H9 (cell line): ENCODE results near the gene TCIRG1. TPM values are rescaled to one million over a fixed set of nuclear protein-coding genes. Genes with fewer than 3 reads are reported as not detected.

Experiments used
- DNase-seq: peaks from one replicate; pipeline ENCODE4 v3.0.0-alpha.2; 2017
- H2AFZ ChIP-seq: one replicate; pipeline ENCODE4 v1.6.1; 2013; ENCODE audit warnings: mild to moderate bottlenecking, low read length, control low read depth, moderate library complexity
- H2AK5ac ChIP-seq: 2 replicates; pipeline ENCODE4 v1.6.1; 2013; ENCODE audit warnings: low read length, control low read depth, mixed read lengths; ENCODE audit not compliant: insufficient read length
- H2BK120ac ChIP-seq: one replicate; pipeline ENCODE4 v1.6.1; 2013; ENCODE audit warnings: low read depth, mild to moderate bottlenecking, low read length, control low read depth, inconsistent platforms; ENCODE audit not compliant: poor library complexity, severe bottlenecking
- H2BK12ac ChIP-seq: 2 replicates; pipeline ENCODE4 v1.6.1; 2013; ENCODE audit warnings: low read length, control low read depth, mixed read lengths, low read depth; ENCODE audit not compliant: insufficient read length
- H2BK15ac ChIP-seq: 2 replicates; pipeline ENCODE4 v1.6.1; 2013; ENCODE audit warnings: low read depth, low read length, control low read depth
- H2BK20ac ChIP-seq: one replicate; pipeline ENCODE4 v1.6.1; 2013; ENCODE audit warnings: low read depth, mild to moderate bottlenecking, low read length, control low read depth, inconsistent platforms; ENCODE audit not compliant: poor library complexity, severe bottlenecking
- H2BK5ac ChIP-seq: 2 replicates; pipeline ENCODE4 v1.6.1; 2013; ENCODE audit warnings: low read length, control low read depth, mixed read lengths; ENCODE audit not compliant: insufficient read length
- H3K14ac ChIP-seq: 2 replicates; pipeline ENCODE4 v1.6.1; 2013; ENCODE audit warnings: low read length, control low read depth; ENCODE audit not compliant: insufficient read depth
- H3K18ac ChIP-seq: 2 replicates; pipeline ENCODE4 v1.6.1; 2013; ENCODE audit warnings: low read depth, mild to moderate bottlenecking, mixed read lengths, low read length, control low read depth; ENCODE audit not compliant: insufficient read length
- H3K23ac ChIP-seq: 2 replicates; pipeline ENCODE4 v1.6.1; 2013; ENCODE audit warnings: low read length, control low read depth, mixed read lengths, low read depth; ENCODE audit not compliant: insufficient read length
- H3K23me2 ChIP-seq: 2 replicates; pipeline ENCODE4 v1.6.1; 2013; ENCODE audit warnings: low read depth, mild to moderate bottlenecking, mixed read lengths, low read length, control low read depth; ENCODE audit not compliant: insufficient read length, poor library complexity, severe bottlenecking
- H3K27ac ChIP-seq: 2 replicates; pipeline ENCODE4 v1.5.1; 2013; ENCODE audit warnings: low read length, control low read depth, mixed read lengths, low read depth; ENCODE audit not compliant: insufficient read length
- H3K27me3 ChIP-seq: 2 replicates; pipeline ENCODE4 v1.6.1; 2013; ENCODE audit warnings: low read length, control low read depth, inconsistent platforms; ENCODE audit not compliant: insufficient read depth
- H3K4ac ChIP-seq: 2 replicates; pipeline ENCODE4 v1.6.1; 2013; ENCODE audit warnings: low read depth, mild to moderate bottlenecking, control low read depth, inconsistent platforms, low read length, moderate library complexity
- H3K4me1 ChIP-seq: 2 replicates; pipeline ENCODE4 v1.6.1; 2013; ENCODE audit warnings: low read length, control low read depth, inconsistent platforms; ENCODE audit not compliant: insufficient read depth
- H3K4me2 ChIP-seq: 2 replicates; pipeline ENCODE4 v1.6.1; 2013; ENCODE audit warnings: low read length, control low read depth, mixed read lengths; ENCODE audit not compliant: insufficient read length, insufficient read depth
- H3K56ac ChIP-seq: 2 replicates; pipeline ENCODE4 v1.6.1; 2013; ENCODE audit warnings: low read depth, mild to moderate bottlenecking, mixed read lengths, low read length, control low read depth; ENCODE audit not compliant: insufficient read length
- H3K79me1 ChIP-seq: 2 replicates; pipeline ENCODE4 v1.6.1; 2013; ENCODE audit warnings: low read depth, mild to moderate bottlenecking, moderate library complexity, low read length, control low read depth, inconsistent platforms; ENCODE audit not compliant: insufficient read depth, poor library complexity, severe bottlenecking
- H3K79me2 ChIP-seq: 2 replicates; pipeline ENCODE4 v1.6.1; 2013; ENCODE audit warnings: low read length, control low read depth, inconsistent platforms; ENCODE audit not compliant: insufficient read depth
- H3K9ac ChIP-seq: 2 replicates; pipeline ENCODE4 v1.6.1; 2013; ENCODE audit warnings: low read length, control low read depth, mixed read lengths; ENCODE audit not compliant: insufficient read length; ENCODE audit errors: extremely low read depth
- H3K9me3 ChIP-seq: one replicate; pipeline ENCODE4 v1.6.1; 2013; ENCODE audit warnings: low read depth, low read length, inconsistent platforms; ENCODE audit not compliant: control insufficient read depth
- H3T11ph ChIP-seq: one replicate; pipeline ENCODE4 v1.6.1; 2013; ENCODE audit warnings: mild to moderate bottlenecking, low read length, control low read depth, inconsistent platforms
- H4K20me1 ChIP-seq: one replicate; pipeline ENCODE4 v1.6.1; 2013; ENCODE audit not compliant: control insufficient read depth, insufficient read length, insufficient read depth
- H4K5ac ChIP-seq: 2 replicates; pipeline ENCODE4 v1.6.1; 2013; ENCODE audit warnings: low read depth, mild to moderate bottlenecking, mixed read lengths, low read length, control low read depth; ENCODE audit not compliant: insufficient read length
- H4K8ac ChIP-seq: replicated peaks from 2 replicates; pipeline ENCODE4 v1.6.1; 2013; ENCODE audit warnings: low read length, control low read depth, mixed read lengths, low read depth; ENCODE audit not compliant: insufficient read length
- H4K91ac ChIP-seq: 2 replicates; pipeline ENCODE4 v1.6.1; 2013; ENCODE audit warnings: low read depth, mild to moderate bottlenecking, moderate library complexity, mixed read lengths, low read length, control low read depth; ENCODE audit not compliant: insufficient read length
- H3K27ac Mint-ChIP-seq, 3 experiments: 2 replicates in 2 of 3; 3 replicates in 1 of 3; pipeline ENCODE4 v1.8.0; 2020 to 2021; ENCODE audit warnings: mixed read lengths in 3 of 3, mild to moderate bottlenecking in 1 of 3, moderate library complexity in 1 of 3
- H3K27me3 Mint-ChIP-seq: 2 replicates; pipeline ENCODE4 v1.8.0; 2021; ENCODE audit warnings: low read depth, mild to moderate bottlenecking, moderate library complexity, mixed read lengths
- H3K36me3 Mint-ChIP-seq, 3 experiments: 2 replicates in 2 of 3; 3 replicates in 1 of 3; pipeline ENCODE4 v1.8.0; 2020 to 2021; ENCODE audit warnings: low read depth in 3 of 3, mixed read lengths in 3 of 3; ENCODE audit not compliant: insufficient read depth in 1 of 3
- H3K4me1 Mint-ChIP-seq, 2 experiments: 2 replicates each; pipeline ENCODE4 v1.8.0; 2020; ENCODE audit warnings: mixed read lengths in 2 of 2
- H3K4me3 Mint-ChIP-seq, 2 experiments: 2 replicates in 1 of 2; 3 replicates in 1 of 2; pipeline ENCODE4 v1.8.0; 2020 to 2021; ENCODE audit warnings: mild to moderate bottlenecking in 2 of 2, mixed read lengths in 2 of 2, moderate library complexity in 1 of 2
- H3K9me3 Mint-ChIP-seq, 2 experiments: 2 replicates in 1 of 2; 3 replicates in 1 of 2; pipeline ENCODE4 v1.8.0; 2020; ENCODE audit warnings: mild to moderate bottlenecking in 2 of 2, mixed read lengths in 2 of 2, moderate library complexity in 1 of 2
- CTCF ChIP-seq: fragments of 200-600 bp; sonication (generic); conservative IDR thresholded peaks from 3 replicates; pipeline ENCODE4 v1.8.0; 2021; ENCODE audit warnings: antibody characterized with exemption, mild to moderate bottlenecking
- WGBS: extraction: QIAGEN DNeasy Blood & Tissue Kit; methylation state at CpG from one replicate; pipeline ENCODE4 v1.1.7; 2013; ENCODE audit warnings: missing lambda C conversion rate, low lambda C conversion rate, mixed read lengths; ENCODE audit not compliant: insufficient read length; ENCODE audit errors: extremely low coverage; 5-methylcytosine and 5-hydroxymethylcytosine counted together
- total RNA-seq: library from RNA; stranded (reverse); gene quantifications from 2 replicates; pipeline ENCODE4 v1.2.1, GENCODE V29; 2021

Gene TCIRG1
- total RNA-seq, 1 experiment from 2014 or later = 24.4 TPM

DNA sequence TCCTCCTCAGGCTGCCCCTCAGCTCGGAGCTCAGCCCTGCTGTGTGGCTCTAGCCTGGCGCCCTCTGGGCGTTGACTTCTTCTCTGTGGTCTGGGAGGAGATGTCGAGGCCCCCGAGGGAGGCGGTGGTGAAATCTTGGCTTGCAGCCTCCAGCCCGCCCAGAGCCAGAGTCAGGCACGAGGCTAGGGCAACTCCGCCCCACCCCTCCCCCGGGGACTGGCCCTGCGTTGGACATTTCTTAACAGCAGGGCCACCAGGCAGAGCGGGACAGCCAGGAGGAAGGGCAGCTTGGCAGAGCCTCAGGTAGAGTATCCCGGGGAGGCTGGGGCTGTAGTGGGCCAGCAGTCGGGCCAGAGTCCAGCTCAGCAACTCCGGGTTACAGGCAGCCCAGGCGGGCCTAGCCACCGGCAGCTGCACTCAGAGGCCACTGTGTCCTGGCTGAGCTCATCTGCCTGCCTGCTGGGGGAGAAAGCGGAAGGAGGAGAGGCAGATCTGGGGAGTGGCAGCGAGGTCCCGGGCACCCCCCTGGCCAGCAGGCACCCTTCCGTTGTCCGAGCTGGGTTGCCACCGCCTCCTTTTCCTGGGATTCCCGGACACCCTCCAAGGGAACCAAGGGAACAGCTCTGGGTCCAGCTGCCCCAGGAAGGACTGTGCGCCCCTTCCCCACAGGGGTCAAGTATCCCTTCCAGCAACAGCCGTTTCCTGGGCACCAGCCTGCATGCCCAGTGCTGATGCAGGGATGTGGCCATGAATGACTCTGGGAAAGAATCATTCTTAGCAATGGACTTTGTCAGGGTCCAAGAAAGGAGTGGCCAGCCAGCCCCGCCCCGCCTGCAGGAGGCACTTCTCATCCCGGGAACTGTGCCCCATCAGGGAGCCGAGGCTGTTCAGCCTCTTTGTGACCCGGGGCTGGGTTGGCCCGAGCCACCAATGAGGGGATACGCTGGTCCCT, 28.5 kb upstream of the TCIRG1 start, which contains the start of gene ALDH3B1:
Gene ALDH3B1, plus strand, starts transcription at position 238 of the 952 bp plus-strand sequence. CDS start 4,971 bp downstream, outside the sequence.
- Histone ChIP-seq H2BK20ac (no peak within 1 kb of the TSS), H3K27ac (no peak within 1 kb of the TSS), H3K9me3 (no peaks in the 10 kb centered on the region), H3K23ac (no peak within 1 kb of the TSS), H2AFZ (no peak within 1 kb of the TSS), H3T11ph (no peak within 1 kb of the TSS), H3K56ac (no peak within 1 kb of the TSS), H3K4me1 (no peaks in the 10 kb centered on the region), H4K8ac (no peak within 1 kb of the TSS), H3K18ac (peak within 1 kb of the TSS; percentile 50), H3K14ac (peak within 1 kb of the TSS; percentile 73), H3K79me1 (no peaks in the 10 kb centered on the region), H4K5ac (no peak within 1 kb of the TSS), H3K27me3 (no peaks in the 10 kb centered on the region), H3K23me2 (no peaks in the 10 kb centered on the region), H4K20me1 (no peaks in the 10 kb centered on the region), H2BK5ac (no peak within 1 kb of the TSS), H2AK5ac (no peak within 1 kb of the TSS), H3K79me2 (no peaks in the 10 kb centered on the region), H2BK15ac (no peak within 1 kb of the TSS), H2BK120ac (no peak within 1 kb of the TSS), H3K4ac (no peak within 1 kb of the TSS), H2BK12ac (no peak within 1 kb of the TSS), H4K91ac (no peak within 1 kb of the TSS), H3K9ac (no peak within 1 kb of the TSS), H3K4me2 (no peak within 1 kb of the TSS)
- peak; percentile 62 for DNase-seq
- H3K27ac Mint-ChIP-seq = peak within 1 kb of the TSS in 1 of 3 experiments; percentile 28; a peak in 1 of 7 replicates
- no peak within 1 kb of the TSS; a peak in 1 of 5 replicates for H3K4me3 Mint-ChIP-seq
- H3K27me3 Mint-ChIP-seq = peaks cover 2% of the 10 kb centered on the region
- TF ChIP-seq CTCF = no peak
- peaks cover 12 to 31% of the 10 kb centered on the region in 2 experiments for H3K4me1 Mint-ChIP-seq
- peaks cover 0 to 5% of the 10 kb centered on the region in 2 experiments; a peak in 1 of 5 replicates for H3K9me3 Mint-ChIP-seq
- no CpG with 5 or more reads among the region's 33 CpGs for WGBS
- no peaks in the 10 kb centered on the region for H3K36me3 Mint-ChIP-seq
